ENCODE measurements around the gene DDX56. TPM values are rescaled to one million over a fixed set of nuclear protein-coding genes. Genes with fewer than 3 reads are reported as not detected.

DDX56 gene
- total and polyA plus RNA-seq, 9 of the 15 experiments (the other 6 are each of a cell fraction or from before 2014, with no cell fraction given) = 33.0 to 145 (median 102) TPM

GRCh38 chr7:44580945-44581878, 7.5 kb upstream of the DDX56 start:
- in situ Hi-C loops (cut with MboI) (no loop called here), intact Hi-C loops (cut with micrococcal nuclease) (loop anchor here (5.0 kb wide), 1 partner anchor 216 kb away; the partner anchor contains the start of gene PPIA)
- FAIRE-seq (no peak), DNase-seq (ENCODE audit: extremely low read depth in 1 of 4, low spot score in 3 of 4) (peak in 2 of 4 experiments; percentile 16 to 56), ATAC-seq (peak; percentile 65)
- Histone ChIP-seq H3K36me3 (ENCODE audit: control insufficient read depth, insufficient read depth, low read length) (peaks cover 35% of the 10 kb centered on the region; the same call in 2 of the 3 replicates), H3K4me2 (ENCODE audit: insufficient read depth, low read length) (peak overlapping the region; percentile 97), H3K4me1 (replicated peaks in 1 of 2; ENCODE audit: control insufficient read depth in 2 of 2, insufficient read depth in 2 of 2, low read length in 2 of 2) (peaks cover 9 to 25% of the 10 kb centered on the region in 2 experiments; a peak in 4 of 5 replicates), H4K20me1 (replicated peaks; ENCODE audit: control insufficient read depth, insufficient read depth, low read length) (no peaks in the 10 kb centered on the region), H3K27ac (ENCODE audit: extremely low read depth, low read depth, low read length) (peak overlapping the region; percentile 73), H3K9me1 (ENCODE audit: control insufficient read depth, insufficient read depth, low read length) (no peaks in the 10 kb centered on the region), H3K27me3 (ENCODE audit: control insufficient read depth in 2 of 2, insufficient read depth in 2 of 2, low read length in 2 of 2) (no peaks in the 10 kb centered on the region), H2AFZ (ENCODE audit: low read depth, low read length) (peak overlapping the region; percentile 96), H3K4me3 (peak overlapping the region; percentile 81), H3K9ac (ENCODE audit: insufficient read depth in 1 of 2, low read depth in 2 of 2, low read length in 2 of 2) (peak overlapping the region; percentile 74 to 92), H3K79me2 (ENCODE audit: control insufficient read depth, insufficient read depth, low read length) (peaks cover 25% of the 10 kb centered on the region), H3K9me3 (replicated peaks; ENCODE audit: control insufficient read depth, insufficient read depth, low read depth, low read length) (no peaks in the 10 kb centered on the region)
- ChIA-PET POLR2A (interaction anchor here (0.6 to 2.4 kb wide), 16 partner anchors 7 to 717 kb away, joined by 3 to 14 read pairs (median 4); partner anchors contain the start of genes DDX56, NUDCD3, OGDH and PURB), CTCF (ENCODE audit: low intra/inter-chr PET ratio) (no interaction called here)
- BruUV-seq (replicated peaks) = TSS peak; percentile 38
- 2% methylated on average over 30 of the region's 30 CpGs for WGBS (ENCODE audit: insufficient coverage, low coverage, missing lambda C conversion rate)
- TF ChIP-seq NR2C2 (CRISPR knock-in tag; IDR thresholded peaks at IDR 0.05) (peak; percentile 60; the same call in 1 of the 2 replicates), NR2C2 (tag; IDR thresholded peaks at IDR 0.05) (no peak), NKRF (IDR thresholded peaks at IDR 0.05; ENCODE audit: borderline replicate concordance) (0 out of 2 replicates have a peak, but pooled peaks have one; percentile 39), CCAR2 (IDR thresholded peaks at IDR 0.05; ENCODE audit: low read depth, low read length) (no peak), NCOA6 (IDR thresholded peaks at IDR 0.05) (peak; percentile 65), ZNF282 (CRISPR knock-in tag; IDR thresholded peaks at IDR 0.05) (no peak), GATA2 (CRISPR knock-in tag; IDR thresholded peaks at IDR 0.05) (peak; percentile 47; the same call in 1 of the 2 replicates), NFIC (IDR thresholded peaks at IDR 0.05) (peak; percentile 43; the same call in 1 of the 2 replicates), BACH1 (tag; IDR thresholded peaks at IDR 0.05) (no peak), ZNF431 (CRISPR knock-in tag; IDR thresholded peaks at IDR 0.05) (0 out of 2 replicates have a peak, but pooled peaks have one; percentile 37), HDGF (IDR thresholded peaks at IDR 0.05) (peak; percentile 61; the same call in 1 of the 2 replicates), CHCHD3 (CRISPR knock-in tag; IDR thresholded peaks at IDR 0.05) (no peak), UBTF (IDR thresholded peaks at IDR 0.05; ENCODE audit: borderline replicate concordance in 1 of 2, low read depth in 2 of 2, low read length in 2 of 2) (0 out of 4 replicates have a peak, but pooled peaks of 1 of the 2 experiments have one; percentile 1), SMAD4 (CRISPR knock-in tag; conservative IDR thresholded peaks at IDR 0.05) (no peak)
- TF ChIP-seq, protein P1, sequence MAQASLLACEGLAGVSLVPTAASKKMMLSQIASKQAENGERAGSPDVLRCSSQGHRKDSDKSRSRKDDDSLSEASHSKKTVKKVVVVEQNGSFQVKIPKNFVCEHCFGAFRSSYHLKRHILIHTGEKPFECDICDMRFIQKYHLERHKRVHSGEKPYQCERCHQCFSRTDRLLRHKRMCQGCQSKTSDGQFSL (CRISPR knock-in tag; IDR thresholded peaks at IDR 0.05) = no peak
- TF ChIP-seq, protein P1 (tag; IDR thresholded peaks at IDR 0.05) = no peak
